Measurements from ENCODE around the gene TMX2.

DNA sequence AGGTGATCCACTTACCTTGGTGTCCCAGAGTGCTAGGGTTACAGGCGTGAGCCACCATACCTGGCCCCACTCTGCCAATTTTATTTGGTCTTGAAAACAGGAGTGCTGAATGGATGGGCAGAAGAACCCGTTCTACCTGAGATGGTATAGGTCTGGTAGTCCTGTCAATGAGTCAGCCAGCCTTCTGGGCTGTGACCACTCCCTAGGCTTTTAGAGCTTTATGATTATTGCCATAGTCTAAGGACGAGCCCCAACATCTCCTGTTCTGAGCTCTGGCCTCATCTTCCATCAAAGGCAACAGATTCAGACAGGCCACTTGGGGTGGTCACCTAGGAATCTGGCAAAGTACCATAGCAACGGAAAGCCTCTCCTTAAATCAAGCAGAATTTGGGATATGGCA lies 33.0 kb upstream of the TMX2 start:
- TF ChIP-seq, protein P1, sequence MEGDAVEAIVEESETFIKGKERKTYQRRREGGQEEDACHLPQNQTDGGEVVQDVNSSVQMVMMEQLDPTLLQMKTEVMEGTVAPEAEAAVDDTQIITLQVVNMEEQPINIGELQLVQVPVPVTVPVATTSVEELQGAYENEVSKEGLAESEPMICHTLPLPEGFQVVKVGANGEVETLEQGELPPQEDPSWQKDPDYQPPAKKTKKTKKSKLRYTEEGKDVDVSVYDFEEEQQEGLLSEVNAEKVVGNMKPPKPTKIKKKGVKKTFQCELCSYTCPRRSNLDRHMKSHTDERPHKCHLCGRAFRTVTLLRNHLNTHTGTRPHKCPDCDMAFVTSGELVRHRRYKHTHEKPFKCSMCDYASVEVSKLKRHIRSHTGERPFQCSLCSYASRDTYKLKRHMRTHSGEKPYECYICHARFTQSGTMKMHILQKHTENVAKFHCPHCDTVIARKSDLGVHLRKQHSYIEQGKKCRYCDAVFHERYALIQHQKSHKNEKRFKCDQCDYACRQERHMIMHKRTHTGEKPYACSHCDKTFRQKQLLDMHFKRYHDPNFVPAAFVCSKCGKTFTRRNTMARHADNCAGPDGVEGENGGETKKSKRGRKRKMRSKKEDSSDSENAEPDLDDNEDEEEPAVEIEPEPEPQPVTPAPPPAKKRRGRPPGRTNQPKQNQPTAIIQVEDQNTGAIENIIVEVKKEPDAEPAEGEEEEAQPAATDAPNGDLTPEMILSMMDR (IDR thresholded peaks at IDR 0.05), result no peak
- TF ChIP-seq POLR2A (IDR thresholded peaks at IDR 0.05), result no peak
